Measurements from ENCODE around the gene NHLRC2. TPM values are rescaled to one million over a fixed set of nuclear protein-coding genes. Genes with fewer than 3 reads are reported as not detected.
"Not testable (repeated sequence)": the region's sequence is repeated elsewhere in the genome, so short reads cannot be mapped to it uniquely, and the experiment has no call there.

The NHLRC2 gene
- total and polyA plus RNA-seq, 7 donors, result 2.4 to 67.8 (median 31.0) TPM

DNA sequence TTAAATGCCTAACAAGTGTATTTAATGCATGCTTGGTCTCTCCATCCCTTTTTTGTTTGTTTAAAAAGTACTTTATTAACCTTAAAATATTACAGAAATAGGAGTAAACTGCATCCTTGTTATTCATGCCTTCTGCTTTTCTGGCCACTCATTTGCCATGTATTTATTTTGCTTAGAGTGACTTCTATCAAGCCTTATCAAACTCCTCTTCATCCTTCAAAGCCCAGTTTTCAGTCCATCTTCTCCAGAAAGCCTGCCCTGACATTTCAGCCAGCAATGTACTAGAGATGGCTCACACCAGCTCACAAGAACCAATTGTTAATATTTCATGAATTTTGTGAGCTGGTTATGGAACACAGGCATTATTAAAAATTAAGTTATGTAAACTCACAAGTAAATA, 82.8 kb downstream of the NHLRC2 start:
- H3K36me3 ChIP-seq, result no peaks in the 10 kb centered on the region
- no peak overlapping the region for H3K27ac ChIP-seq
- TF ChIP-seq POLR2A (IDR thresholded peaks at IDR 0.05), result no peak
- TF ChIP-seq, protein P1, sequence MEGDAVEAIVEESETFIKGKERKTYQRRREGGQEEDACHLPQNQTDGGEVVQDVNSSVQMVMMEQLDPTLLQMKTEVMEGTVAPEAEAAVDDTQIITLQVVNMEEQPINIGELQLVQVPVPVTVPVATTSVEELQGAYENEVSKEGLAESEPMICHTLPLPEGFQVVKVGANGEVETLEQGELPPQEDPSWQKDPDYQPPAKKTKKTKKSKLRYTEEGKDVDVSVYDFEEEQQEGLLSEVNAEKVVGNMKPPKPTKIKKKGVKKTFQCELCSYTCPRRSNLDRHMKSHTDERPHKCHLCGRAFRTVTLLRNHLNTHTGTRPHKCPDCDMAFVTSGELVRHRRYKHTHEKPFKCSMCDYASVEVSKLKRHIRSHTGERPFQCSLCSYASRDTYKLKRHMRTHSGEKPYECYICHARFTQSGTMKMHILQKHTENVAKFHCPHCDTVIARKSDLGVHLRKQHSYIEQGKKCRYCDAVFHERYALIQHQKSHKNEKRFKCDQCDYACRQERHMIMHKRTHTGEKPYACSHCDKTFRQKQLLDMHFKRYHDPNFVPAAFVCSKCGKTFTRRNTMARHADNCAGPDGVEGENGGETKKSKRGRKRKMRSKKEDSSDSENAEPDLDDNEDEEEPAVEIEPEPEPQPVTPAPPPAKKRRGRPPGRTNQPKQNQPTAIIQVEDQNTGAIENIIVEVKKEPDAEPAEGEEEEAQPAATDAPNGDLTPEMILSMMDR (IDR thresholded peaks at IDR 0.05), result no peak
- no peak for TF ChIP-seq POLR2AphosphoS5 (IDR thresholded peaks at IDR 0.05)
- TF ChIP-seq EP300 (IDR thresholded peaks at IDR 0.05), result no peak
- intact Hi-C loops (cut with DNase I), result no loop called here
- no peak overlapping the region for H3K4me3 ChIP-seq
- no peaks in the 10 kb centered on the region for H3K4me1 ChIP-seq
- no peaks in the 10 kb centered on the region for H3K27me3 ChIP-seq
- DNase-seq, result no peak
- H3K9me3 ChIP-seq, result no peaks in the 10 kb centered on the region

DNA sequence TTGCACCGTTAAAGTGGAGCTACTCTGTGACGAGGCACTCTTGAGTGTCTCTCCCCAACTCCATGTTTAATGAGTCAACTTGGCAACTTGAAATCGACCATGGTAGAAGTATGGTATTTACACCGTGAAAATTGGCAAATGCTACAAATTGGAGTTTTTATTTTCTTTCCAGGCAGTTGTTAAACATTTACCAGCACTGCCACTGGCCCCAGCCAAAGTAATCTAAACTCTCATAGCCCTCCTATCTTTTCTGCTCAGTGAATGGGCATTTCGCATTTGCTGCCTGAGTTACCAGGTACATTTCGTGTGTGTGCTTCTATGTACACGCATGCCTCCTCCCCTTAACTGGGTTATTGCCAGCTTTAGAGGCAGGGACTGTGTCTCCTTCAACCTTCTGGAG, 83.3 kb downstream of the NHLRC2 start:
- whole genome bisulfite sequencing, 2 donors, result 34 to 71% methylated on average over 7 of the region's 7 CpGs
- Histone ChIP-seq H3K4me1 (no peaks in the 10 kb centered on the region), H3K27ac (no peak overlapping the region), H3K36me3 (no peaks in the 10 kb centered on the region), H3K9me3 (no peaks in the 10 kb centered on the region), H3K27me3 (no peaks in the 10 kb centered on the region), H3K4me3 (no peak overlapping the region)
- intact Hi-C loops (cut with DNase I), result no loop called here
- TF ChIP-seq EP300 (IDR thresholded peaks at IDR 0.05) (no peak), POLR2A (IDR thresholded peaks at IDR 0.05) (no peak), POLR2AphosphoS5 (IDR thresholded peaks at IDR 0.05) (no peak)
- TF ChIP-seq, protein P1 (IDR thresholded peaks at IDR 0.05), result no peak
- DNase-seq, result no peak

DNA sequence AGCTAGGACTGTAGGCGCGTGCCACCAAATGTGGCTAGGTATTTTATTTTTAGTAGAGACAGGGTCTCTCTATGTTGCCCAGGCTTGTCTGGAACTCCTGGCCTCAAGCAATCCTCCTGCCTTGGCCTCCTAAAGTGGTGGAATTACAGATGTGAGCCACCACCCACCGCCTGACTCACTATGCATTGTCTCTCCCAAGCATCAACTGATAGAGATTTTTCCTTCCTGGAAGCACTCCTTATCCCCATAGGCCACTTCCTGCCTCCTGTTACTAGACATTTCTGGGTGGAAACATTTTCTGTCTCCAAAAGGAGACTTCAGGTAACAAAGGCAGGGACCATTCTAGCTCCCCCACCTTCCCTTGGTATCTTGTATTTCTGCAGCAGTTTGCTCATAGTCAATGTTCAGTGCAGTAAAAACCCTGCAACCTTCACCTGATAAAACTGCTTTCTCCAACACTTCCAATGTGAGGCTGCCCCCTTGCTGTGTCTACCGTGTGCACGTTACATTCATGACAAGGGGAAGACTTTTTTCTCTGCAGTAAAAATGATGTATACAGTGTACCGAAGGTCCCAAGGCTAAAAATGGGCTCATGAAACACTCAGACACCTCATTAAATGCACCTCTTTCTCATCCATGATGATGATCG, 84.9 kb downstream of the NHLRC2 start:
- TF ChIP-seq EP300 (IDR thresholded peaks at IDR 0.05) (no peak), POLR2A (IDR thresholded peaks at IDR 0.05) (no peak), POLR2AphosphoS5 (IDR thresholded peaks at IDR 0.05) (no peak)
- TF ChIP-seq, protein P1 (IDR thresholded peaks at IDR 0.05), result no peak
- DNase-seq, result no peak
- Histone ChIP-seq H3K4me1 (no peaks in the 10 kb centered on the region), H3K27ac (no peak overlapping the region), H3K9me3 (no peaks in the 10 kb centered on the region), H3K36me3 (no peaks in the 10 kb centered on the region), H3K4me3 (no peak overlapping the region), H3K27me3 (no peaks in the 10 kb centered on the region)
- intact Hi-C loops (cut with DNase I), result no loop called here
- WGBS, 2 donors, result 85% methylated on average over 7 of the region's 7 CpGs

DNA sequence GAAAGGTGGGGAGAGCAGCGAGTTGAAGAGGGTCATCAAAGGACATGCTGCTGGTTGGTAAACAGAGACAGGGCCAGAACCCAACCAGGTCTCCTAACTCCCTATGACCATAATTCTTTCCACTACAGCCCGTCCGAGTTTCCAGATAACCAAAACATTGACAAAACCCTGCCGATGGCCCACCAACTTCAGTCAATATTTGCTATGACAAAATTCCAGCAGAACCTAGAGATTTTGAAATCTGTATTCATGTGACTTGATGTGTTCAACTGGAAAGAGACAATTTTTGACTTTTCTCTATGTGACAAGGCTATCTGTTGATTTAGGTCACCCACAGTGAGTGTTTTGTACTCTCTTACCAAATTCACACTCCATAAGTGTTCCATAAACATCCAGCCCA, 86.7 kb downstream of the NHLRC2 start:
- Histone ChIP-seq H3K36me3 (no peaks in the 10 kb centered on the region), H3K27me3 (no peaks in the 10 kb centered on the region), H3K4me3 (no peak overlapping the region), H3K4me1 (no peaks in the 10 kb centered on the region), H3K9me3 (no peaks in the 10 kb centered on the region), H3K27ac (no peak overlapping the region)
- TF ChIP-seq POLR2A (IDR thresholded peaks at IDR 0.05) (no peak), POLR2AphosphoS5 (IDR thresholded peaks at IDR 0.05) (no peak), EP300 (IDR thresholded peaks at IDR 0.05) (no peak)
- TF ChIP-seq, protein P1 (IDR thresholded peaks at IDR 0.05), result no peak
- intact Hi-C loops (cut with DNase I), result no loop called here
- DNase-seq, result no peak
- 92% methylated on average over 4 of the region's 4 CpGs for WGBS, 2 donors

DNA sequence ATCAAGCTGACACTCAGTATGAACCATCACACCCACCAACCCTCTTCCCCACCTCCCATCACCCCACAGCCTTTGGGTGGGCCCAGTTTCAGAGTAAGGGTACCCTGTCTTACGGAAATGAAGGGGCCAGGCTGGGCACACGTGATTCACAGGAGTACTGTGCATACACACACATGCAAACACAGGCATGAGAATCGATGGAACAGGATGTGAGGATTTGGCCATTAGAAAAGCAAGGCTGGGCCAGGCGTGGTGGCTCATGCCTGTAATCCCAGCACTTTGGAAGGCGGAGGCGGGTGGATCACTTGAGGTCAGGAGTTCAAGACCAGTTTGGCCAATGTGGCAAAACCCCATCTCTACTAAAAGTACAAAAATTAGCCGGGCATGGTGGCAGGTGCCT, 88.7 kb downstream of the NHLRC2 start:
- intact Hi-C loops (cut with DNase I); H3K4me3 ChIP-seq; H3K27ac ChIP-seq; DNase-seq; H3K36me3 ChIP-seq; H3K9me3 ChIP-seq; H3K27me3 ChIP-seq: not testable (repeated sequence)
- H3K4me1 ChIP-seq, result peaks cover 0 to 14% (median 8%) of the 10 kb centered on the region in 4 donors
- 93 to 95% methylated on average over 7 of the region's 7 CpGs for WGBS, 2 donors

All from sigmoid colon (tissue), 7 donors.